Right lobe of liver (tissue), 6 donors: ENCODE data around the gene SNX11. TPM values are rescaled to one million over a fixed set of nuclear protein-coding genes. Genes with fewer than 3 reads are reported as not detected.

Experiments
- ATAC-seq, 4 donors: fragments of 200-7000 bp; cut with Tn5 transposase; one replicate each; pipeline ENCODE4 v1.9.1; 2020; ENCODE audit warnings: mild to moderate bottlenecking in 4 of 4, moderate library complexity in 4 of 4
- DNase-seq, 3 donors: peaks; one replicate each; pipeline ENCODE4 v3.0.0-alpha.2; 2020
- H3K27ac ChIP-seq, 3 donors: fragments of 200-600 bp; one replicate each; pipeline ENCODE4 v1.8.0; 2022
- H3K27me3 ChIP-seq, 2 donors: fragments of 200-600 bp; one replicate each; pipeline ENCODE4 v1.8.0; 2022
- H3K36me3 ChIP-seq, 4 donors: fragments of 200-600 bp; sonication (generic) in 1 of 4; one replicate each; pipeline versions ENCODE4 v1.5.1 to v1.8.0; 2017 to 2022; ENCODE audit warnings: control low read depth in 1 of 4
- H3K4me1 ChIP-seq, 4 donors: fragments of 200-600 bp; sonication (generic) in 1 of 4; one replicate each; pipeline versions ENCODE4 v1.5.1 to v1.8.0; 2017 to 2022; ENCODE audit warnings: control low read depth in 1 of 4
- H3K4me3 ChIP-seq, 3 donors: fragments of 200-600 bp; one replicate each; pipeline ENCODE4 v1.8.0; 2022
- H3K9me3 ChIP-seq, 4 donors: fragments of 200-600 bp; sonication (generic) in 1 of 4; one replicate each; pipeline versions ENCODE4 v1.5.1 to v1.8.0; 2017 to 2022; ENCODE audit warnings: control low read depth in 1 of 4
- POLR2A ChIP-seq: fragments of 450-650 bp; IDR thresholded peaks from one replicate; pipeline ENCODE4 v1.6.1; 2017; ENCODE audit warnings: antibody characterized with exemption, mild to moderate bottlenecking
- WGBS: methylation state at CpG from one replicate; pipeline ENCODE4 v1.1.6; 2018; ENCODE audit warnings: low coverage, low lambda C conversion rate; ENCODE audit not compliant: insufficient coverage; ENCODE audit errors: missing lambda C conversion rate; 5-methylcytosine and 5-hydroxymethylcytosine counted together
- intact Hi-C, 2 donors: fragments of 100-400 bp; cut with DNase I; formaldehyde crosslinking; loops; one replicate each; pipeline versions ENCODE4 v1.11.2 to v1.14.1; 2022
- long read RNA-seq: library from polyadenylated mRNA; unstranded; transcript quantifications from one replicate; pipeline ENCODE4 v2.0.0, GENCODE V29; 2019
- total RNA-seq, 6 experiments: library from RNA; depleted of rRNA in 2 of 6; stranded (reverse); fragments of >200 nt in 2 of 6; fragmentation: NEBNext Ultra II Directional in 3 of 6; extraction: Animal tissue kit (Norgen Biotek cat#: 25700) in 3 of 6; gene quantifications; one replicate each; pipeline versions ENCODE4 v1.1.0 to v1.2.4, GENCODE V29; 2016 to 2023
- TF ChIP-seq, protein P1 (sequence below), 4 donors: fragments of 200-600 bp in 3 of 4; fragments of 450-650 bp in 1 of 4; IDR thresholded peaks; one replicate each; pipeline versions ENCODE4 v1.5.1 to v1.8.0; 2016 to 2022; ENCODE audit warnings: antibody characterized with exemption in 4 of 4, mild to moderate bottlenecking in 2 of 4
- donor health status: DM: no; HTN: yes; CAD: no.
- donor health status: DM: no; HTN: no; CAD: no.
- donor health status: DM: no; HTN: no; CAD: no.
- donor health status: DM: no; HTN: yes; CAD: no.
- donor health status: DM: no; HTN: yes; CAD: no.

The SNX11 gene, protein sequence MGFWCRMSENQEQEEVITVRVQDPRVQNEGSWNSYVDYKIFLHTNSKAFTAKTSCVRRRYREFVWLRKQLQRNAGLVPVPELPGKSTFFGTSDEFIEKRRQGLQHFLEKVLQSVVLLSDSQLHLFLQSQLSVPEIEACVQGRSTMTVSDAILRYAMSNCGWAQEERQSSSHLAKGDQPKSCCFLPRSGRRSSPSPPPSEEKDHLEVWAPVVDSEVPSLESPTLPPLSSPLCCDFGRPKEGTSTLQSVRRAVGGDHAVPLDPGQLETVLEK
- total RNA-seq = 10 to 100 TPM in 3 of 6 experiments, 1 to 10 TPM in 3; 7.2 to 11.7 (median 9.2) TPM
- long read RNA-seq, partial matches to known transcripts = 0 of 1 reads
- long read RNA-seq, other reads (novel, unspliced or antisense) = 0 of 1 reads

DNA sequence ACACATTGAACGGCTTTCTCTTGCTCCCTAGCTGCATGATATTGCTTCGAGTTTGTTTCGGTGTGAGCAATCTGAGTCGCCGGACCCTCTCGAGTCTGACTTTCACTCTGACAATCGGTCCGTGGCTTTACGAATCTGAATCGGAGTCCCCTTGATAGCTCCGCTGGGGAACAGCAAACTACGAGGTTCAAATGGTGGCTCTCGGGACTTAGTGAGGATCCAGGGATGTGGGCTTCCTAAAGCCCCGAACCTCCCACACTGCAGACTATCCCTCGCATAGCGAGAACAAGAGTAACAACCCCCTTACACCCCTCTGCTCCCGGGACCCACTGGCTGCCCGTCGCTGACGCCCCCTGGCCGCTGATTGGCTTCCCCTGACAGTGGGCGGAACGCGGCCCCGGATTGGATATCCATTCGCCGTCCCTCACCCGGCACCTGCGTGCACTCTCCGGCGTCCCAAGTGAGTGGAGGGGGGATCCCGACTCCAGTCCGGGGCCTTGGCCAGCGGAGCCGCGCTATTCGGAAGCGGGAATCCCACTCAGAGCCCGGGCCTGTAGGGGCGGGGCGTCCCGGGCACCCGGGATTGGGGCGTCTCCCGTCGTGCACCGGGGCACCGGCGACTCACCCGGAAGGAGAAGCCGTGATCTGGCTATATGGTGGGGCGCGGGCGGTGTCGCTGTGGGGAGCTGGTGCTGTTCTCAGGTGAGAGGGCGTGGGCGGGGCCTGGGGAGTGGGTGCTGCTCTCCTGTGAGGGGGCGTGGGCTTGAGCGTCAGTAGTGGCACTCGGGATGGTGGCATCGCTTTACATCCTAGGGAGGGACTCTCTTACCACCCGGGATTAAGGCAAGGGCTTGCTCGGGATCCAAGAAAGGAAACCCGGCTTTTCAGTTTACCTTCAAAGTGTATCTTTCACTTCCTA is at the start of gene SNX11:
SNX11 (plus strand) TSS at position 630 of the 919 bp plus-strand sequence. CDS start 4,278 bp downstream, outside the sequence.
- under 1% methylated on average over 14 of the region's 64 CpGs for WGBS
- intact Hi-C loops = no loop called here
- ATAC-seq (peak; percentile 95 to 96 (median 96)), DNase-seq (peak; percentile 93 to 94 (median 93))
- H3K27me3 ChIP-seq = no peaks in the 10 kb centered on the region
- H3K27ac ChIP-seq = peak within 1 kb of the TSS; percentile 77 to 91 (median 86)
- peaks cover 0 to 12% (median 0%) of the 10 kb centered on the region in 4 donors for H3K4me1 ChIP-seq
- H3K9me3 ChIP-seq = no peaks in the 10 kb centered on the region
- no peaks in the 10 kb centered on the region for H3K36me3 ChIP-seq
- TF ChIP-seq, protein P1, sequence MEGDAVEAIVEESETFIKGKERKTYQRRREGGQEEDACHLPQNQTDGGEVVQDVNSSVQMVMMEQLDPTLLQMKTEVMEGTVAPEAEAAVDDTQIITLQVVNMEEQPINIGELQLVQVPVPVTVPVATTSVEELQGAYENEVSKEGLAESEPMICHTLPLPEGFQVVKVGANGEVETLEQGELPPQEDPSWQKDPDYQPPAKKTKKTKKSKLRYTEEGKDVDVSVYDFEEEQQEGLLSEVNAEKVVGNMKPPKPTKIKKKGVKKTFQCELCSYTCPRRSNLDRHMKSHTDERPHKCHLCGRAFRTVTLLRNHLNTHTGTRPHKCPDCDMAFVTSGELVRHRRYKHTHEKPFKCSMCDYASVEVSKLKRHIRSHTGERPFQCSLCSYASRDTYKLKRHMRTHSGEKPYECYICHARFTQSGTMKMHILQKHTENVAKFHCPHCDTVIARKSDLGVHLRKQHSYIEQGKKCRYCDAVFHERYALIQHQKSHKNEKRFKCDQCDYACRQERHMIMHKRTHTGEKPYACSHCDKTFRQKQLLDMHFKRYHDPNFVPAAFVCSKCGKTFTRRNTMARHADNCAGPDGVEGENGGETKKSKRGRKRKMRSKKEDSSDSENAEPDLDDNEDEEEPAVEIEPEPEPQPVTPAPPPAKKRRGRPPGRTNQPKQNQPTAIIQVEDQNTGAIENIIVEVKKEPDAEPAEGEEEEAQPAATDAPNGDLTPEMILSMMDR (IDR thresholded peaks at IDR 0.05) = peak in 2 of 4 donors; percentile 27 to 39
- TF ChIP-seq POLR2A = peak; percentile 81
- H3K4me3 ChIP-seq = peak within 1 kb of the TSS; percentile 66 to 97 (median 67)

DNA sequence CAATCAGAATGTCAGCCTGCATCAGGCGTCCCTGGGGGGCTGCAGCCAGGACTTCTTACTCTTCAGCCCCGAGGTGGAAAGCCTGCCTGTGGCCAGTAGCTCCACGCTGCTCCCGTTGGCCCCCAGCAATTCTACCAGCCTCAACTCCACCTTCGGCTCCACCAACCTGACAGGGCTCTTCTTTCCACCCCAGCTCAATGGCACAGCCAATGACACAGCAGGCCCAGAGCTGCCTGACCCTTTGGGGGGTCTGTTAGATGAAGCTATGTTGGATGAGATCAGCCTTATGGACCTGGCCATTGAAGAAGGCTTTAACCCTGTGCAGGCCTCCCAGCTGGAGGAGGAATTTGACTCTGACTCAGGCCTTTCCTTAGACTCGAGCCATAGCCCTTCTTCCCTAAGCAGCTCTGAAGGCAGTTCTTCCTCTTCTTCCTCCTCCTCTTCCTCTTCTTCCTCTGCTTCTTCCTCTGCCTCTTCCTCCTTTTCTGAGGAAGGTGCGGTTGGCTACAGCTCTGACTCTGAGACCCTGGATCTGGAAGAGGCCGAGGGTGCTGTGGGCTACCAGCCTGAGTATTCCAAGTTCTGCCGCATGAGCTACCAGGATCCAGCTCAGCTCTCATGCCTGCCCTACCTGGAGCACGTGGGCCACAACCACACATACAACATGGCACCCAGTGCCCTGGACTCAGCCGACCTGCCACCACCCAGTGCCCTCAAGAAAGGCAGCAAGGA is 49.0 kb upstream of the SNX11 start:
- H3K9me3 ChIP-seq = no peaks in the 10 kb centered on the region
- no peak overlapping the region for H3K4me3 ChIP-seq
- TF ChIP-seq, protein P1 (IDR thresholded peaks at IDR 0.05) = no peak
- no peak for TF ChIP-seq POLR2A
- intact Hi-C loops = no loop called here
- WGBS = 85% methylated on average over 4 of the region's 11 CpGs
- H3K4me1 ChIP-seq = peaks cover 0 to 38% (median 11%) of the 10 kb centered on the region in 4 donors
- DNase-seq (no peak), ATAC-seq (no peak)
- peaks cover 10 to 65% (median 38%) of the 10 kb centered on the region in 4 donors for H3K36me3 ChIP-seq
- no peak overlapping the region for H3K27ac ChIP-seq
- H3K27me3 ChIP-seq = no peaks in the 10 kb centered on the region

DNA sequence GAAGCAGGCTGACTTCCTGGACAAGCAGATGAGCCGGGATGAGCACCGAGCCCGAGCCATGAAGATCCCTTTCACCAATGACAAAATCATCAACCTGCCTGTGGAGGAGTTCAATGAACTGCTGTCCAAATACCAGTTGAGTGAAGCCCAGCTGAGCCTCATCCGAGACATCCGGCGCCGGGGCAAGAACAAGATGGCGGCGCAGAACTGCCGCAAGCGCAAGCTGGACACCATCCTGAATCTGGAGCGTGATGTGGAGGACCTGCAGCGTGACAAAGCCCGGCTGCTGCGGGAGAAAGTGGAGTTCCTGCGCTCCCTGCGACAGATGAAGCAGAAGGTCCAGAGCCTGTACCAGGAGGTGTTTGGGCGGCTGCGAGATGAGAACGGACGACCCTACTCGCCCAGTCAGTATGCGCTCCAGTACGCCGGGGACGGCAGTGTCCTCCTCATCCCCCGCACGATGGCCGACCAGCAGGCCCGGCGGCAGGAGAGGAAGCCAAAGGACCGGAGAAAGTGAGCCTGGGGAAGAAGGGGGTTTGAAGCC is 48.4 kb upstream of the SNX11 start:
- H3K4me1 ChIP-seq = peaks cover 0 to 38% (median 11%) of the 10 kb centered on the region in 4 donors
- ATAC-seq (no peak), DNase-seq (no peak)
- H3K36me3 ChIP-seq = peaks cover 10 to 66% (median 38%) of the 10 kb centered on the region in 4 donors
- intact Hi-C loops = no loop called here
- no peak overlapping the region for H3K4me3 ChIP-seq
- no peaks in the 10 kb centered on the region for H3K27me3 ChIP-seq
- no peaks in the 10 kb centered on the region for H3K9me3 ChIP-seq
- TF ChIP-seq, protein P1 (IDR thresholded peaks at IDR 0.05) = no peak
- TF ChIP-seq POLR2A = no peak
- WGBS = 77% methylated on average over 14 of the region's 32 CpGs
- no peak overlapping the region for H3K27ac ChIP-seq

DNA sequence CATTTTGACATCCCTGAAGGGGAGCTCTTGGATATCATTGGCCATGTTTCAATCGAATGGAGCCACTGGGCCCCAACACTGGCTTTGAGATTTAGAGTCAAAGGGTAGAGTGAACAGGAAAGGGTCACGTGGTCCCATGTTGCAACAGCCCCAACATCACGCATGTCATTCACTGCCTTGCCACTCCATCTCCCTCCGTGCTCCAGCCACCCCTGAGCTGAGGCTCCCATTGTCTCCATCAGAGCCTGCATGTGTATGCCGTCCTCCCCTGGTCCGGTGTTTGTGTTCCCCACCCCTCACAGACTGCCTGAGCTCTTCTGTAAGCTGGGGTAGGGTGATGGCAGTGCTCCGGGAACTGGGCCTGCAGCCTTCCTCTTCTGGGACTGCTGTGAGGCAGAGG is 47.3 kb upstream of the SNX11 start:
- Histone ChIP-seq H3K4me1 (peaks cover 0 to 40% (median 10%) of the 10 kb centered on the region in 4 donors), H3K9me3 (no peaks in the 10 kb centered on the region), H3K36me3 (peaks cover 10 to 69% (median 38%) of the 10 kb centered on the region in 4 donors), H3K27ac (no peak overlapping the region), H3K4me3 (no peak overlapping the region), H3K27me3 (no peaks in the 10 kb centered on the region)
- peak in 2 of 3 donors; percentile 70 to 74 for DNase-seq
- intact Hi-C loops = no loop called here
- TF ChIP-seq, protein P1 (IDR thresholded peaks at IDR 0.05) = no peak
- no peak for TF ChIP-seq POLR2A
- ATAC-seq = peak; percentile 53 to 68 (median 59)
- WGBS = 7% methylated on average over 4 of the region's 7 CpGs
